HepG2 (cell line): Measurements from ENCODE around the gene ADAMTSL4. TPM values are rescaled to one million over a fixed set of nuclear protein-coding genes. Genes with fewer than 3 reads are reported as not detected.

Experiments used
- ARHGAP35 ChIP-seq: sonication (generic); formaldehyde crosslinking; IDR thresholded peaks from 2 replicates; pipeline ENCODE4 v1.9.0; 2022; ENCODE audit warnings: mild to moderate bottlenecking, inconsistent platforms, moderate library complexity, missing genetic modification reagents, borderline replicate concordance
- ATF7-NPFF ChIP-seq: sonication (generic); formaldehyde crosslinking; IDR thresholded peaks from 2 replicates; pipeline ENCODE4 v1.8.1; 2023; ENCODE audit warnings: mild to moderate bottlenecking, low read depth, missing genetic modification reagents, moderate library complexity
- BCL3 ChIP-seq: sonication (generic); formaldehyde crosslinking; IDR thresholded peaks from 2 replicates; pipeline ENCODE4 v1.5.1; 2020; ENCODE audit warnings: mild to moderate bottlenecking, missing genetic modification reagents, moderate library complexity
- CREB1 ChIP-seq, 2 experiments: fragments of 450-650 bp in 1 of 2; IDR thresholded peaks; 2 replicates each; pipeline ENCODE4 v1.6.1; 2016 to 2017; ENCODE audit warnings: control low read depth in 1 of 2, mild to moderate bottlenecking in 1 of 2, missing compliant biosample characterization in 1 of 2, missing genetic modification characterization in 1 of 2
- CTCF ChIP-seq: sonication (generic); formaldehyde crosslinking; IDR thresholded peaks from 2 replicates; pipeline ENCODE4 v1.5.0; 2020; ENCODE audit warnings: mild to moderate bottlenecking, missing genetic modification reagents, moderate library complexity
- DMTF1 ChIP-seq: sonication (generic); formaldehyde crosslinking; IDR thresholded peaks from 2 replicates; pipeline ENCODE4 v1.4.0; 2020; ENCODE audit warnings: mild to moderate bottlenecking, missing genetic modification reagents
- EEA1 ChIP-seq: sonication (generic); formaldehyde crosslinking; IDR thresholded peaks from 2 replicates; pipeline ENCODE4 v1.5.1; 2020; ENCODE audit warnings: mild to moderate bottlenecking, missing genetic modification reagents, borderline replicate concordance
- KLF9 ChIP-seq: IDR thresholded peaks from 2 replicates; pipeline ENCODE4 v1.6.1; 2016; ENCODE audit warnings: low read depth
- MAFG ChIP-seq: sonication (generic); formaldehyde crosslinking; IDR thresholded peaks from 2 replicates; pipeline ENCODE4 v1.5.1; 2020; ENCODE audit warnings: mild to moderate bottlenecking, missing genetic modification reagents
- NCOA2 ChIP-seq: sonication (generic); formaldehyde crosslinking; IDR thresholded peaks from 2 replicates; pipeline ENCODE4 v1.8.0; 2022; ENCODE audit warnings: inconsistent platforms
- THYN1 ChIP-seq: sonication (generic); formaldehyde crosslinking; IDR thresholded peaks from 2 replicates; pipeline ENCODE4 v1.8.1; 2023; ENCODE audit warnings: low read depth, mild to moderate bottlenecking, moderate library complexity, missing genetic modification reagents, borderline replicate concordance
- ZBTB3 ChIP-seq: sonication (generic); formaldehyde crosslinking; IDR thresholded peaks from 2 replicates; pipeline ENCODE4 v1.4.0; 2020; ENCODE audit warnings: low read depth, mild to moderate bottlenecking, moderate library complexity, missing genetic modification reagents, borderline replicate concordance
- ZNF101 ChIP-seq: sonication (generic); formaldehyde crosslinking; IDR thresholded peaks from 2 replicates; pipeline ENCODE4 v1.4.0; 2020; ENCODE audit warnings: mild to moderate bottlenecking, low read depth, missing genetic modification reagents, borderline replicate concordance
- ZNF263 ChIP-seq: sonication (generic); formaldehyde crosslinking; IDR thresholded peaks from 2 replicates; pipeline ENCODE4 v1.4.0; 2020; ENCODE audit warnings: missing genetic modification reagents
- ZNF556 ChIP-seq: sonication (generic); formaldehyde crosslinking; IDR thresholded peaks from 2 replicates; pipeline ENCODE4 v1.4.0; 2020; ENCODE audit warnings: mild to moderate bottlenecking, missing genetic modification reagents, borderline replicate concordance
- ZNF775 ChIP-seq: sonication (generic); formaldehyde crosslinking; IDR thresholded peaks from 2 replicates; pipeline ENCODE4 v1.4.0; 2020; ENCODE audit warnings: missing genetic modification reagents, mild to moderate bottlenecking, moderate library complexity, borderline replicate concordance
- ZNF782 ChIP-seq: sonication (generic); formaldehyde crosslinking; IDR thresholded peaks from 2 replicates; pipeline ENCODE4 v1.4.0; 2020; ENCODE audit warnings: missing genetic modification reagents, mild to moderate bottlenecking, borderline replicate concordance
- polyA plus RNA-seq, 8 experiments: library from polyadenylated mRNA; depleted of rRNA in 3 of 8; stranded (reverse) in 7 of 8; unstranded in 1 of 8; fragments of >200 nt; fragmentation: Illumina TruSeq in 4 of 8; extraction: Trizol in 4 of 8; gene quantifications; 2 replicates each; pipeline versions ENCODE4 v1.2.1 to v1.2.3, GENCODE V29; 2011 to 2016; ENCODE audit warnings: low read depth in 4 of 8, missing spikeins in 1 of 8, mixed read lengths in 1 of 8; ENCODE audit not compliant: insufficient read depth in 1 of 8
- total RNA-seq, 5 experiments: library from RNA; depleted of rRNA; stranded (reverse); fragments of >200 nt; fragmentation: Illumina TruSeq; extraction: Trizol; gene quantifications; 2 replicates each; pipeline ENCODE4 v1.2.3, GENCODE V29; 2016; ENCODE audit warnings: low read depth in 1 of 5
- TF ChIP-seq, protein P1 (sequence below): sonication (generic); formaldehyde crosslinking; IDR thresholded peaks from 2 replicates; pipeline ENCODE4 v1.9.0; 2021; ENCODE audit warnings: missing genetic modification reagents, borderline replicate concordance
- TF ChIP-seq, protein P2 (sequence below): sonication (generic); formaldehyde crosslinking; IDR thresholded peaks from 2 replicates; pipeline ENCODE4 v1.4.0; 2020; ENCODE audit warnings: missing genetic modification reagents

ADAMTSL4 gene
- total and polyA plus RNA-seq, 2 of the 13 experiments (the other 11 are each of a cell fraction or from before 2014, with no cell fraction given), result 3.9 to 16.4 TPM

GRCh38 chr1:150567717-150568593, 18.7 kb downstream of the ADAMTSL4 start (continued):
- TF ChIP-seq BCL3 (CRISPR knock-in tag), result no peak
- TF ChIP-seq ZNF263 (CRISPR knock-in tag), result no peak; the same call in 1 of the 2 replicates
- no peak for TF ChIP-seq ATF7-NPFF (CRISPR knock-in tag)
- no peak for TF ChIP-seq ZNF782 (CRISPR knock-in tag)
- TF ChIP-seq KLF9 (CRISPR knock-in tag), result no peak
- TF ChIP-seq THYN1 (CRISPR knock-in tag), result no peak
- TF ChIP-seq ZNF775 (CRISPR knock-in tag), result no peak
- peak; percentile 73 for TF ChIP-seq NCOA2
- no peak for TF ChIP-seq DMTF1 (CRISPR knock-in tag)
- no peak for TF ChIP-seq CREB1 (IDR thresholded peaks at IDR 0.05)
- TF ChIP-seq CREB1 (CRISPR knock-in tag; IDR thresholded peaks at IDR 0.05), result 0 out of 2 replicates have a peak, but pooled peaks have one; percentile 36
- no peak for TF ChIP-seq ARHGAP35 (CRISPR knock-in tag)
- TF ChIP-seq, protein P1, sequence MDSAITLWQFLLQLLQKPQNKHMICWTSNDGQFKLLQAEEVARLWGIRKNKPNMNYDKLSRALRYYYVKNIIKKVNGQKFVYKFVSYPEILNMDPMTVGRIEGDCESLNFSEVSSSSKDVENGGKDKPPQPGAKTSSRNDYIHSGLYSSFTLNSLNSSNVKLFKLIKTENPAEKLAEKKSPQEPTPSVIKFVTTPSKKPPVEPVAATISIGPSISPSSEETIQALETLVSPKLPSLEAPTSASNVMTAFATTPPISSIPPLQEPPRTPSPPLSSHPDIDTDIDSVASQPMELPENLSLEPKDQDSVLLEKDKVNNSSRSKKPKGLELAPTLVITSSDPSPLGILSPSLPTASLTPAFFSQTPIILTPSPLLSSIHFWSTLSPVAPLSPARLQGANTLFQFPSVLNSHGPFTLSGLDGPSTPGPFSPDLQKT (CRISPR knock-in tag), result no peak
- TF ChIP-seq CTCF (CRISPR knock-in tag), result peak; percentile 40
- TF ChIP-seq ZNF101 (CRISPR knock-in tag), result no peak
- TF ChIP-seq ZBTB3 (CRISPR knock-in tag), result no peak
- TF ChIP-seq EEA1 (CRISPR knock-in tag), result no peak
- TF ChIP-seq, protein P2, sequence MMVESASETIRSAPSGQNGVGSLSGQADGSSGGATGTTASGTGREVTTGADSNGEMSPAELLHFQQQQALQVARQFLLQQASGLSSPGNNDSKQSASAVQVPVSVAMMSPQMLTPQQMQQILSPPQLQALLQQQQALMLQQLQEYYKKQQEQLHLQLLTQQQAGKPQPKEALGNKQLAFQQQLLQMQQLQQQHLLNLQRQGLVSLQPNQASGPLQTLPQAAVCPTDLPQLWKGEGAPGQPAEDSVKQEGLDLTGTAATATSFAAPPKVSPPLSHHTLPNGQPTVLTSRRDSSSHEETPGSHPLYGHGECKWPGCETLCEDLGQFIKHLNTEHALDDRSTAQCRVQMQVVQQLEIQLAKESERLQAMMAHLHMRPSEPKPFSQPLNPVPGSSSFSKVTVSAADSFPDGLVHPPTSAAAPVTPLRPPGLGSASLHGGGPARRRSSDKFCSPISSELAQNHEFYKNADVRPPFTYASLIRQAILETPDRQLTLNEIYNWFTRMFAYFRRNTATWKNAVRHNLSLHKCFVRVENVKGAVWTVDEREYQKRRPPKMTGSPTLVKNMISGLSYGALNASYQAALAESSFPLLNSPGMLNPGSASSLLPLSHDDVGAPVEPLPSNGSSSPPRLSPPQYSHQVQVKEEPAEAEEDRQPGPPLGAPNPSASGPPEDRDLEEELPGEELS (CRISPR knock-in tag), result peak; percentile 83
- peak; percentile 35; the same call in 1 of the 2 replicates for TF ChIP-seq ZNF556 (CRISPR knock-in tag)
- TF ChIP-seq MAFG (CRISPR knock-in tag), result no peak
